Activated CD4-positive, alpha-beta T cell treated with anti-CD3 and anti-CD28 coated beads, Interleukin-2, amount 10 ng/mL, durations not matched to agents 7 days and 5 days (primary cell): ENCODE measurements around the gene PRKN. TPM values are rescaled to one million over a fixed set of nuclear protein-coding genes. Genes with fewer than 3 reads are reported as not detected.
A peak's percentile ranks its signal among the peaks of the same experiment; 100 is the strongest.
"Not testable (repeated sequence)": the region's sequence is repeated elsewhere in the genome, so short reads cannot be mapped to it uniquely, and the experiment has no call there.

ENCODE experiments used
- CTCF ChIA-PET: fragments of 350-600 bp; sonication (Branson Sonifier 250); formaldehyde crosslinking; loops from one replicate; lab custom pipeline; 2021; ENCODE audit warnings: antibody characterized with exemption; lab: Charles Lee
- POLR2A ChIA-PET: fragments of 350-600 bp; sonication (Branson Sonifier 250); formaldehyde crosslinking; loops from one replicate; lab custom pipeline; 2021; ENCODE audit warnings: antibody characterized with exemption; lab: Charles Lee
- DNase-seq: peaks from one replicate; pipeline ENCODE4 v3.0.0-alpha.2; 2020
- H3K27ac Mint-ChIP-seq: one replicate; pipeline ENCODE4 v1.8.0; 2021; ENCODE audit warnings: mild to moderate bottlenecking, moderate library complexity, mixed read lengths
- H3K27me3 Mint-ChIP-seq: one replicate; pipeline ENCODE4 v1.8.0; 2021; ENCODE audit warnings: mixed read lengths
- H3K36me3 Mint-ChIP-seq: one replicate; pipeline ENCODE4 v1.8.0; 2021; ENCODE audit warnings: low read depth, mixed read lengths
- H3K4me1 Mint-ChIP-seq: one replicate; pipeline ENCODE4 v1.8.0; 2021; ENCODE audit warnings: mixed read lengths
- H3K4me3 Mint-ChIP-seq: one replicate; pipeline ENCODE4 v1.8.0; 2021; ENCODE audit warnings: mild to moderate bottlenecking, moderate library complexity, mixed read lengths
- H3K9me3 Mint-ChIP-seq: one replicate; pipeline ENCODE4 v1.8.0; 2021; ENCODE audit warnings: mixed read lengths
- total RNA-seq, 2 experiments: library from RNA; stranded (reverse); gene quantifications; one replicate each; pipeline ENCODE4 v1.2.3, GENCODE V29; 2021

The PRKN gene
- total RNA-seq, 2 experiments from 2014 or later = 0.77 to 0.94 TPM

GRCh38 chr6:161837854-161838253, 889.7 kb downstream of the PRKN start:
- ChIA-PET POLR2A (no interaction called here), CTCF (no interaction called here)
- no peaks in the 10 kb centered on the region for H3K36me3 Mint-ChIP-seq
- no peak overlapping the region for H3K27ac Mint-ChIP-seq
- no peak overlapping the region for H3K4me3 Mint-ChIP-seq
- H3K27me3 Mint-ChIP-seq = no peaks in the 10 kb centered on the region
- no peak for DNase-seq
- H3K9me3 Mint-ChIP-seq = no peaks in the 10 kb centered on the region
- no peaks in the 10 kb centered on the region for H3K4me1 Mint-ChIP-seq

GRCh38 chr6:161837449-161837735, 890.2 kb downstream of the PRKN start:
- Mint-ChIP-seq H3K36me3 (no peaks in the 10 kb centered on the region), H3K27ac (no peak overlapping the region), H3K27me3 (no peaks in the 10 kb centered on the region), H3K4me3 (no peak overlapping the region), H3K4me1 (no peaks in the 10 kb centered on the region), H3K9me3 (no peaks in the 10 kb centered on the region)
- ChIA-PET POLR2A (no interaction called here), CTCF (no interaction called here)
- DNase-seq = no peak

DNA sequence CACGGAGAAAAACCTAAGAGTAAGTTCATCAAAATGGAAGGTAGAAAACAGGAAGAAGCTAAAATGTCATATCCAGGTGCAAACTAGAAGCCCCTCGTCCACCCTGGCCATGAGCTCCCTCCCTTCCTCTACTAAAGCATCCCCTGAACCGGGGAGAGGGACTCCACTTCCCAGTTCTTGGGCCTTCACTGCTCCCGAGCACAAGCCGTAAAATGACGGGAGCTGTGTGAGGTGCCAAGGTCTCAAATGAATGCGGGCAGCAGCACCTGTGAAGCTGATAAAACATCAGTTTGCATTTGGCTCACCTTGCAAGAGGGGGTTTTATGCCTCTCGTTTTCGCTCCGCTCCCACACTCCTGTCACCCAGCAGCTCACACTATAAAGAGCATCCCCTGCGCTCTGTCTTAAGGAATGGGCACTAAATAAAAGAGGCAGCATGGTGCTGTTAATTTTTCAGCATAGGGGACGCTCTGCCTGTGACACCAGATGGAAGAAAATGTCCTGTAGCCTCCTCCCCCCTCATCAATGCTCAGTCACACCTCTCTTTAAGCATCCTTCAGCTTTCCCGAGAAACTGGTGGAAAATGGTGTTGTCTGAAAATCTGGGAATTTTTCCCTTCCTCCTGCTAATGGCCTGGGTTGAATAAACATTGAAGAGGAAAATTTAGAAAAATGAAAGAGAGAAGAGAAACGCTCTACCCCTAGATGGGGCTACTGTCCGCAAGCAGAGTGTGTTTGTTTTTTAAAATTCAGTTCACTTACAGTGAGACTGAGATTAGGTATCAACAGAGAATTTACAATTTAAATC, 890.7 kb downstream of the PRKN start:
- Mint-ChIP-seq H3K36me3 (no peaks in the 10 kb centered on the region), H3K27me3 (no peaks in the 10 kb centered on the region), H3K4me1 (no peaks in the 10 kb centered on the region), H3K27ac (no peak overlapping the region), H3K4me3 (no peak overlapping the region), H3K9me3 (no peaks in the 10 kb centered on the region)
- CTCF ChIA-PET = interaction anchor here (0.6 kb wide), 1 partner anchor 15 kb away, joined by 5 read pairs; no protein-coding TSS in a partner anchor
- no peak for DNase-seq
- POLR2A ChIA-PET = no interaction called here

DNA sequence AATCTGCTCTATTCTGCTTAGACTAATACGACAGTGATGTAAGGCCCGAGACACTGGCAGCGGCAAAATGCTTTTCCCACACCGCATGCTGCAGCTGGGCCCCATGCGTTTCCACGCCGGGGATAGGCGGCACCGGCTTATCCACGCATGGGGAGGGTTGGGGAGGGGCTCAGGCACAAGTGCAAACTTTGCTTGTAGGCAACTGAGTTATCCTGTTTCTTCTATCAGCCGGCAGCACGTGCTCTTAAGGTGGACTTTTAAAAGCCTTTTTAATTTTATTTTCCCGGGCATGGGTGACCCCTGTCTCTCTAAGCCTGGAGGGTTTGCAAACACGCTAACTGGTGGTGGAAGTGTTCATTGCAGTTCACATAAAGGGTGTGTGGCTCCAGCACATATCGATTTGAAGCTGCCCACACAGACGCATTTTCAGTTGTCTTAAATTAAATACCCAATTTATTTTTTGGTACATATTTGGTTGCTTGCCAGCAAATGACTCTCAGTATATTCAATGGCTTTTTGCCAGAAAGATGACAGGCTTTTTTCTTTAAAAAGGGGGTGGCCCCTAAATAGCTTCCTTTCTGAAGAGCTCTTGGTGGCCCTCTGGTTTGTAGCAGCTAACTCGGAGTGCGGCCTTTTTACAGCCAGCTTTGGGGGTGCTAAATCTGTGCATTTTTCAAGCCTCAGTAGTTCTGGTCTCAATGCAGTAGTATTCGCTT, 891.9 kb downstream of the PRKN start:
- CTCF ChIA-PET = no interaction called here
- H3K4me1 Mint-ChIP-seq = no peaks in the 10 kb centered on the region

DNA sequence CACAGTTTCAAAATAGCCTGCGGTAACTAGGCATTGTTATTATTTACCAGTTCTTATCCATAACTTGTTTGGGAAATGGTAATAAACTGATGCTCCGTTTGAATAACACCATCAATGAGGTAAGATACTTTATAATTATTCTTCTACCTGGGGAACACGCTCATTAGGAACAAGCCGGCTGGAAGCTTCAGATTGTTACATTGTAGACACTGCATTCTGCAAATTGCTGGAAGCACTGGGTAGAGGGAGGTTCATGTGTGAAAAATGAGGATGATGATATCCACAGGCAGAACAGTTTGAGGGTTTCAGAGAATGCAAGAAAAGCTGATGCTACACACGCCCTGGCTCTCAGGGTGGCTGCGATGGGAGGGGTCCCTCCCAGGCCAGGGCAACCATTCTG, 893.1 kb downstream of the PRKN start:
- Mint-ChIP-seq H3K4me1 (peaks cover 2% of the 10 kb centered on the region), H3K27me3 (no peaks in the 10 kb centered on the region), H3K27ac (no peak overlapping the region), H3K9me3 (no peaks in the 10 kb centered on the region), H3K4me3 (no peak overlapping the region), H3K36me3 (no peaks in the 10 kb centered on the region)
- no peak for DNase-seq
- POLR2A ChIA-PET = no interaction called here
- CTCF ChIA-PET = no interaction called here

More for the DNA sequence above, 891.9 kb downstream of the PRKN start:
- Mint-ChIP-seq H3K4me3 (no peak overlapping the region), H3K9me3 (no peaks in the 10 kb centered on the region), H3K27ac (no peak overlapping the region), H3K36me3 (no peaks in the 10 kb centered on the region), H3K27me3 (no peaks in the 10 kb centered on the region)
- POLR2A ChIA-PET = no interaction called here
- DNase-seq = no peak

- no peaks in the 10 kb centered on the region for H3K27me3 Mint-ChIP-seq
- no peaks in the 10 kb centered on the region for H3K9me3 Mint-ChIP-seq
- DNase-seq = no peak
- ChIA-PET POLR2A (no interaction called here), CTCF (no interaction called here)
- H3K4me3 Mint-ChIP-seq = no peak overlapping the region
- H3K36me3 Mint-ChIP-seq = no peaks in the 10 kb centered on the region
- peaks cover 6% of the 10 kb centered on the region for H3K4me1 Mint-ChIP-seq
- no peak overlapping the region for H3K27ac Mint-ChIP-seq
Measured at GRCh38 chr6:161833099-161833860, 894.3 kb downstream of the PRKN start.

- Mint-ChIP-seq H3K4me1 (peaks cover 6% of the 10 kb centered on the region), H3K27ac (no peak overlapping the region), H3K36me3 (no peaks in the 10 kb centered on the region), H3K27me3 (no peaks in the 10 kb centered on the region), H3K9me3 (no peaks in the 10 kb centered on the region), H3K4me3 (no peak overlapping the region)
- CTCF ChIA-PET = interaction anchor here (0.7 kb wide), 1 partner anchor 1984 kb away, joined by 6 read pairs; no protein-coding TSS in a partner anchor
- DNase-seq = no peak
- POLR2A ChIA-PET = no interaction called here
Measured at GRCh38 chr6:161832622-161833021, 894.9 kb downstream of the PRKN start.

DNA sequence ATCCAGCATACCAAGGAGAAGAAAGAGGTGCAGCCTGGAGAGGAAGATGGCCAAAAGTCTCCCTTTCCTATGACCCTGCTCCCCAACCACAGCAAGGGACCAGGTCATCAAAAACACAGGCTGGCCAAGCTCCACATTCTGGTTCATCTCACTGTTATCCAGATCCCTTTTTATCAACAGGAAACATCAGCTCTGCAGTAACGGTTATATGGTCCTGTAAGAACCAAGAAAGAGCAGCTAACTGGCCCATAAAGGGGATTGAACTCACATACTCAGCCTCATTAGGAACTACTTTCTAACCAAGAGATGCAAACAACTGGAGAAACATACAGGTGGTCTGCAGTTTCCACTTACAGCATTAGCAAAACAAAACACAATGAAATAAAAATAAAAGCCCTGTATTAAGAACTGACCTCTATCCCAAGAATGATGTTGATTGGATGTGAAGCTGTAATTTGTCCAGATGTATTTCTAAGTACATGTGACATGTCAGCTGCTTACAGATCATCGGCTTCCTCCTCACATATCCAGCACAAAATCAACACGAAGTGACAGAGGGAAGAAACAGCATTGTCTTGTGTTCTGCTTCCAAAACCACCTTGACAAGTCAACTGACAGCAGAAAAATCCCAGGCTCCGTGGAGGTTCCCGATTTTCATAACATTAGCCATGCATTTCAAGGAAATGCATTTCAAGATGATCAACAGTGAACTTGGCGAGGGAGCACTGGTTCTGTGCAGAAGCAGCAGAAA, 896.5 kb downstream of the PRKN start:
- ChIA-PET POLR2A (no interaction called here), CTCF (interaction anchor here (0.6 kb wide), 1 partner anchor 466 kb away, joined by 3 read pairs; no protein-coding TSS in a partner anchor)
- Mint-ChIP-seq H3K36me3 (no peaks in the 10 kb centered on the region), H3K9me3 (no peaks in the 10 kb centered on the region), H3K27me3 (no peaks in the 10 kb centered on the region), H3K4me3 (no peak overlapping the region), H3K4me1 (peaks cover 6% of the 10 kb centered on the region), H3K27ac (no peak overlapping the region)
- DNase-seq = no peak

DNA sequence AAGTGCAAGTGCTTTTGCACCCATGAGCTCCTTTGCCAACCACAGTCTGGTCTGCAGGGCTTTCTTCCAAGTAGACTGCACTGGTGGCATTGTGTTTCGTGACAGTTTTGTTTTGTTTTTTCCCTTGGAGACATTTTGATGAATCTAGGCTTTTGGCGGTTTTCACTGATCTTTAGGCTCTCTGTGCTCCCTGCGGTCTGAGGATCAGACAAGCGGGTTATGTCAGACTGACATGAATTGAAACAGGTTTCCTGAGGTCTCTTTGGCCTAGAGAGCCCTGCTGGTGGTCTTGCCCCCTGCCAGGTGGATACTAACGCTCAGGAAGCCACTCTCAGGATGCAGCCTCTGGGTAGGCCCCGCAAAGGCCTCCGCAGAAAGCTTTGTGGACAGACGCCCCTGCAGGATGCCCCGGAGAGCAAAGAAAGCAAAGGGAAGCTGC, 898.3 kb downstream of the PRKN start:
- peak; percentile 10 for DNase-seq
- H3K36me3 Mint-ChIP-seq = no peaks in the 10 kb centered on the region
- no peaks in the 10 kb centered on the region for H3K27me3 Mint-ChIP-seq
- ChIA-PET CTCF (interaction anchor here (0.5 kb wide), 1 partner anchor 11 kb away, joined by 5 read pairs; no protein-coding TSS in a partner anchor), POLR2A (no interaction called here)
- H3K4me1 Mint-ChIP-seq = peaks cover 6% of the 10 kb centered on the region
- no peak overlapping the region for H3K4me3 Mint-ChIP-seq
- no peaks in the 10 kb centered on the region for H3K9me3 Mint-ChIP-seq
- peak overlapping the region; percentile 83 for H3K27ac Mint-ChIP-seq

DNA sequence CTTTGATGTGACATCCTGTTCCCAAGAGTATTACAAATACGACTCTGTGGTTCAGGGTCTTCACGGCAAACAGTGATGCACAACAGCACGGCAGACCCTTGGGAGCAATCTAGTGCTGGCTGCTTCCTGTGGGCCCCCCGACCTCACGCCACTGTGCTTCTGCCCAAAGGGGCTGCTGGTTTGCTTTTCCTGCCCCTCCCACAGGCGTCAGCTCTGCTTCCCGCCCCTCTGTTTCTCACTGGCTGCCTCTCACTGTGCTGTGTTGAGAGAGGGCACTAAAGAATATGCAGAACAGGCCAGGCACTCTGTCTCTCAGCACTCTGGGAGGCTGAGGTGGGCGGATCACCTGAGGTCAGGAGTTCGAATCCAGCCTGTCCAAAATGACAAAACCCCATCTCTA, 899.2 kb downstream of the PRKN start:
- H3K27ac Mint-ChIP-seq = no peak overlapping the region
- CTCF ChIA-PET = no interaction called here

GRCh38 chr6:161826512-161826911, 901.1 kb downstream of the PRKN start:
- Mint-ChIP-seq H3K9me3 (no peaks in the 10 kb centered on the region), H3K4me3 (no peak overlapping the region), H3K27me3 (no peaks in the 10 kb centered on the region), H3K27ac (no peak overlapping the region), H3K36me3 (no peaks in the 10 kb centered on the region), H3K4me1 (peaks cover 6% of the 10 kb centered on the region)
- no peak for DNase-seq
- CTCF ChIA-PET = no interaction called here
- POLR2A ChIA-PET = no interaction called here

More for the DNA sequence above, 899.2 kb downstream of the PRKN start:
- Mint-ChIP-seq H3K27me3 (no peaks in the 10 kb centered on the region), H3K4me1 (peaks cover 6% of the 10 kb centered on the region), H3K36me3 (no peaks in the 10 kb centered on the region), H3K4me3 (no peak overlapping the region), H3K9me3 (no peaks in the 10 kb centered on the region)
- DNase-seq = no peak
- POLR2A ChIA-PET = no interaction called here

DNA sequence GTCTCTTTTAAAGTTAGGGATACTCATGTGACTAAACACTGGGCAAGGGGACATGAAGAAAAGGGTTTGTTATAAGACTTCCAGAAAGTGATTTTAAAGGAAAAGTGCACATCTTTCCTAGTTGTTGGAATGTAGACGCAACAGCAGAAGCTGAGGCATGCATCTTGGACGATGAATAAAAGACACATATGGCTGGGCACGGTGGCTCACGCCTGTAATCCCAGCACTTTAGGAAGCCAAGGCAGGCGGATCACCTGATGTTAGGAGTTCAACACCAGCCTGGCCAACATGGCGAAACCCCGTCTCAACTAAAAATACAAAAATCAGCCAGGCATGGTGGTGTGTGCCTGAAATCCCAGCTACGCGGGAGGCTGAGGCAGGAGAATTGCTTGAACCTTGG, 905.4 kb downstream of the PRKN start:
- CTCF ChIA-PET = interaction anchor here (0.6 to 0.7 kb wide), 2 partner anchors 15 to 30 kb away, joined by 3 to 5 read pairs; no protein-coding TSS in a partner anchor
- H3K36me3 Mint-ChIP-seq, H3K4me3 Mint-ChIP-seq, H3K4me1 Mint-ChIP-seq, H3K9me3 Mint-ChIP-seq, H3K27me3 Mint-ChIP-seq, DNase-seq, H3K27ac Mint-ChIP-seq, POLR2A ChIA-PET: not testable (repeated sequence)
